Embryonic facial prominence (tissue), 1 donor: ENCODE measurements around the gene NR6A1.
A peak's percentile ranks its signal among the peaks of the same experiment; 100 is the strongest.

Experiments
- DNase-seq: peaks from one replicate; pipeline ENCODE4 v3.0.0-alpha.2; 2016; ENCODE audit errors: extremely low spot score

Gene NR6A1

GRCh38 chr9:124795881-124796431, 24.8 kb upstream of the NR6A1 start:
- no peak for DNase-seq

GRCh38 chr9:124794902-124795491, 23.9 kb upstream of the NR6A1 start:
- DNase-seq = no peak

GRCh38 chr9:124793015-124793541, 22.0 kb upstream of the NR6A1 start:
- DNase-seq = no peak

GRCh38 chr9:124792257-124793014, 21.3 kb upstream of the NR6A1 start:
- no peak for DNase-seq

- no peak for DNase-seq
Observed at GRCh38 chr9:124790801-124791505, 19.8 kb upstream of the NR6A1 start.

GRCh38 chr9:124790301-124790700, 19.2 kb upstream of the NR6A1 start:
- no peak for DNase-seq

GRCh38 chr9:124789531-124789930, 18.4 kb upstream of the NR6A1 start:
- DNase-seq = no peak

GRCh38 chr9:124788542-124789217, 17.6 kb upstream of the NR6A1 start:
- no peak for DNase-seq

- no peak for DNase-seq
Observed at GRCh38 chr9:124786881-124787573, 15.9 kb upstream of the NR6A1 start.

- DNase-seq = no peak
Observed at GRCh38 chr9:124784509-124784908, 13.4 kb upstream of the NR6A1 start.

- DNase-seq = no peak
Observed at GRCh38 chr9:124783830-124784229, 12.7 kb upstream of the NR6A1 start.

GRCh38 chr9:124782661-124783574, 11.8 kb upstream of the NR6A1 start:
- DNase-seq = no peak

GRCh38 chr9:124781967-124782660, 11.0 kb upstream of the NR6A1 start:
- DNase-seq = no peak

- no peak for DNase-seq
Observed at GRCh38 chr9:124780757-124781151, 9.6 kb upstream of the NR6A1 start.

GRCh38 chr9:124780060-124780756, 9.1 kb upstream of the NR6A1 start:
- DNase-seq = no peak

- DNase-seq = peak; percentile 45
Observed at GRCh38 chr9:124779368-124780059, 8.4 kb upstream of the NR6A1 start.

GRCh38 chr9:124778575-124779367, 7.7 kb upstream of the NR6A1 start:
- DNase-seq = no peak
